Vagina (tissue), 2 donors: ENCODE measurements around the gene GOLGA6L2.

Experiments used
- CTCF ChIP-seq, 3 experiments: fragments of 450-650 bp in 2 of 3; fragments of 200-600 bp in 1 of 3; sonication (generic) in 1 of 3; IDR thresholded peaks; one replicate each; pipeline ENCODE4 v1.5.1; 2017 to 2019; ENCODE audit warnings: antibody characterized with exemption in 3 of 3, mild to moderate bottlenecking in 2 of 3, moderate library complexity in 2 of 3
- POLR2A ChIP-seq, 2 donors: fragments of 450-650 bp; IDR thresholded peaks; one replicate each; pipeline ENCODE4 v1.6.1; 2017; ENCODE audit warnings: antibody characterized with exemption in 2 of 2, mild to moderate bottlenecking in 2 of 2, moderate library complexity in 2 of 2

GRCh38 chr15:23422099-23422945 is 24.7 kb downstream of the GOLGA6L2 start:
- no peak for TF ChIP-seq CTCF (IDR thresholded peaks at IDR 0.05)
- no peak for TF ChIP-seq POLR2A (IDR thresholded peaks at IDR 0.05)
